GM10847 (cell line): Measurements from ENCODE around the gene MLH1.

Experiments
- POLR2A ChIP-seq: IDR thresholded peaks from 2 replicates; pipeline ENCODE4 v1.6.1; 2011; ENCODE audit not compliant: insufficient read length; ENCODE audit errors: extremely low read depth

Gene MLH1

GRCh38 chr3:37053337-37053736 lies 60.0 kb downstream of the MLH1 start:
- TF ChIP-seq POLR2A: no peak

GRCh38 chr3:37053753-37054152 lies 60.4 kb downstream of the MLH1 start:
- no peak for TF ChIP-seq POLR2A

DNA sequence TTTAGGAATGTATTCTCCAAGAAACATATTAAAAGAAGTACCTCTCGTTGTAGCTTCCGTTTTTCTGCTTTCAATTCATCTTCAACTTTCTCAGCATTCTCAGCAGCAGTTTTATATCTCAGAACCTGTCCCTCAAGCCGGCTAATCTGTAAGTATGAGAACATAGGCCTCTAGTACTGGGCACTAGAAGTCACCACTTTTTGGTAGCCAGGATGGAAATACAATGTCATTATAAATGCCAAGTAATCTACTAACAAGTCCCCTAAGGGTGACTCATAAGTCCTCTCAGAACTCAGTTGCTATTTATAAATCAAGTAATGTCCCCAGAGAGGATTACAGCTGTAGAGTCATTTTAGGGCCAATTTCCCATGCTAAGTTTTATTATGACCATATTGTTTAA lies 61.1 kb downstream of the MLH1 start:
- no peak for TF ChIP-seq POLR2A

DNA sequence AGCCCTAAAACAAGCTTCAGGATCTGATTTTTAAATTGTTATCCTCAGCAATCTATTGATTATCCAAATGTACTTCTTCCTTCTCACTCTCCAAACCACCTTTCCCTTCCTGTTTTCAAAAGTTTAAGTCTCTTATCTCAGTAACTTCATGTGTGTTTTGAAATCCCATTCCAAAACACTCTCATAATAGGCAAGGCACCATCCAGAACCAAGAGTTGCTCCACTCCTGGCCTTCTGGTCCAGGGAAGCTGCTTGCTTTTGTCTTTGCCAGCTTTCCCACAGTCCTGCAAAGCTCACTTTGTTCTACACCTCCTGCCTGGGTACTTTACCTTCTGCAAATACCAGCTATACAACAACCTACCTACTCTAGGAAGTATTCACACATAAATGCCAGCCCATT lies 63.5 kb downstream of the MLH1 start:
- TF ChIP-seq POLR2A: no peak

GRCh38 chr3:37058117-37058516 lies 64.8 kb downstream of the MLH1 start:
- no peak for TF ChIP-seq POLR2A

GRCh38 chr3:37064747-37065146 lies 71.4 kb downstream of the MLH1 start:
- TF ChIP-seq POLR2A: no peak

DNA sequence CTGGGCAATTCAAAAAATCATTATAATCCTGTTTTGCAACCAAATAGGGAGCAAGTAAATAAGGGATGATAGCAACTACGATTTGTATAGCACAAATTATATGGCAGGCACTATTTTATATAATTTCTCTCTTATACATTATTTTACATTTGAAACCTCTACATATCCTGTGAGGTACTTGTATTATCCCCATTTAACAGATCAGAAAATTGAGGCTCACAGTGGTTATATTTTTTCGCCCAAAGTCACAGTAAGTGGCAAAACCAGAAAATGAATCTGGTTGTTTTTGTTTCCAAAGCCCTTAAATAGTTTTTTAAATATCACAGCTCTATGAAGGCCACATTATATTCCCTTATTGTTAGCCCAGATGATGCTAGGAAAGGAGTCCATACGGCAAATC lies 74.3 kb downstream of the MLH1 start:
- no peak for TF ChIP-seq POLR2A

DNA sequence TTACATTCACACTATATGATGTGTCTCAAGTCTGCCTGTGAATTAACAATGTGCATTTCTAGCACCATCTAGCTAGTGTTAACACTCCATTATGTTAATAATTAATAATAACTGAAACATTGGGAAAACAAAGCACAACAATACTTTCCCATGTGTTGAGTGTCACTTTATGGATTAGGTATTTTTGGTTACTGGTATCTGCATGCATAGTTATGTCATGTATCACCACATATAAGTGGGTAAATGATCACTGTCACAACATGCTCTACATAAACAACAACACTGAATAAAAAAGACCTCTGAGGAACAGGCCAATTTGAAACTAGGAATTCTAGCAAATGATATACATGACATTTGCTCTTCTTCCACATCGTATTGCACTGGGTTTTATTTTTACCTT lies 74.7 kb downstream of the MLH1 start:
- TF ChIP-seq POLR2A: no peak

DNA sequence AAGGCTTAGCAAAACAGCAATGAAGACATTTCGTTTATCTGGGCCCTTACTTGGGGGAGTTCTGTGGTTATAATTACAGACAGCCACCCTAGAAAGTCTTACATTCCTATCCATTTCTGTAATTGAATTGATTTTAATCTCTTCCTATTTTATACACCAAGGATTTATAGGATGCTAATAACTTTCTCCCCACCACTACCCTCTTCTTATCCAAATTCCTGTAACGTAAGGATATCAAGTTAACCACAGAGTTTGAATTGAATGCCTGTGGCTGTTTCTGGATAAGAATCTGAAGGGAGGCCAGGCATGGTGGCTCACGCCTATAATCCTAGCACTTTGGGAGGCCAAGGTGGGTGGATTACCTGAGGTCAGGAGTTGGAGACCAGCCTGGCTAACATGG lies 78.6 kb downstream of the MLH1 start:
- TF ChIP-seq POLR2A: no peak

GRCh38 chr3:37072892-37073291 lies 79.6 kb downstream of the MLH1 start:
- TF ChIP-seq POLR2A: no peak

DNA sequence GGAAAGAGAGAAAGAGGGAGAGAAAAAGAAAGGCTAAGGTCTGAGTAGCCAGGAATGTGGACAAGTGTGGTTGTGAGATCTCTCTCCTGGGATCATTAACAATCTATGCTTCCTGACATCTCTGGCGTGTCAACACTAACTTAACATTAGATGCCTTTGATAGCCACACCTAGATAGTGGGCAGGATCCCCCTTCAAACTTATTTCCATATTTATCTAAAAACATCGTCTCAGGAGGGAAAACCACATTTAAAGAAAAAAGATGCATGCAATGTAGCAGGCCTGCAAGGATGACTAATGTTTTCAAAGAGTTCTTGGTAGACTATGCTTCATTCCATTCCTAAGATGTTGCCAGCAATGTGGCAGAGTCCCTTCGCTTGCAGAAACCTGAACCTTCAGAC lies 80.9 kb downstream of the MLH1 start:
- no peak for TF ChIP-seq POLR2A

GRCh38 chr3:37075955-37076354 lies 82.6 kb downstream of the MLH1 start:
- no peak for TF ChIP-seq POLR2A

- no peak for TF ChIP-seq POLR2A
These were observed 89.0 kb downstream of the MLH1 start for GRCh38 chr3:37082317-37082716.

DNA sequence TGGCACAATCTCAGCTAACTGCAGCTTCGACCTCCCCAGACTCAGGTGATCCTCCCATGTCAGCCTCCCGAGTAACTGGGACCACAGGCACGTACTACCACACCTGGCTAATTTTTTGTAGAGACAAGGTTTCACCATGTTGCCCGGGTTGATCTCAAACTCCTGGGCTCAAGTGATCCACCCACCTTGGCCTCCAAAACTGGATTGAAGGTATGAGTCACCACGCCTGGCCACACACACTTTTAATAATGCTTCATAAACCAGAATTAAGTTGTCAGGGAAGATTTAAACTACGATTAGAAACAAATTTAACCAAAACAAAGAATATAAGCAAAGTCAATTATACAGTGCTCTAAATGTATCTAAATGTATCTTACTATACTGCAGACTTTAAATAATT lies 93.6 kb downstream of the MLH1 start:
- no peak for TF ChIP-seq POLR2A

DNA sequence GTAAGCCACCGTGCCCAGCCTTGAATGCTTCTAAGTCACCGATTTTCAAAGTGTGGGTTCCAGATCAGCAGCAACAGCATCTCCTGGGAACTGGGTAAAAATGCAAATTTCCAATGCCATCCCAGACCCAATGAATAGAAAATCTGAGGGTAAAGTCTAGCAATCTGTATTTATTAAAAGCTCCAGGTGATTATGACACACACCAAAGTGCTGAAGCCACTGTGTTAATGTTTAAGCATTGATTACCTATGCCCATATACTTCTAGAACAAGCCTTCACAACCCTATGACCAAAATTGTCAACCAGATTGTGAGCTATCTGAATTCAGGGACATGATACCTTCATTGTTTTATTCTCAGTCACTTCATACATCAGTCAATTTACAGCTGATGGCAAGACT lies 94.6 kb downstream of the MLH1 start:
- TF ChIP-seq POLR2A: no peak

GRCh38 chr3:37092484-37092883 lies 99.2 kb downstream of the MLH1 start:
- no peak for TF ChIP-seq POLR2A

- TF ChIP-seq POLR2A: no peak
These were observed 100.2 kb downstream of the MLH1 start for GRCh38 chr3:37093481-37093880.

GRCh38 chr3:37094636-37095035 lies 101.3 kb downstream of the MLH1 start:
- no peak for TF ChIP-seq POLR2A

- no peak for TF ChIP-seq POLR2A
These were observed 103.0 kb downstream of the MLH1 start for GRCh38 chr3:37096288-37096687.

GRCh38 chr3:37096975-37097374 lies 103.7 kb downstream of the MLH1 start:
- no peak for TF ChIP-seq POLR2A
